HG03066 (cell line): ENCODE data around the gene FAM9B.

Source experiments
- ATAC-seq: cut with Tn5 transposase; IDR thresholded peaks from one replicate; pipeline ENCODE4 v1.9.1; 2021; ENCODE audit warnings: low read depth; ENCODE audit not compliant: unreplicated experiment

The FAM9B gene

GRCh38 chrX:8981723-8982122 lies 52.2 kb downstream of the FAM9B start:
- ATAC-seq = no peak

- ATAC-seq = no peak
These were observed 53.2 kb downstream of the FAM9B start for GRCh38 chrX:8980756-8981155.
